Keratinocyte (primary cell): Measurements from ENCODE around the gene C22orf15. TPM values are rescaled to one million over a fixed set of nuclear protein-coding genes. Genes with fewer than 3 reads are reported as not detected.
A peak's percentile ranks its signal among the peaks of the same experiment; 100 is the strongest.

Experiments used
- DNase-seq: peaks from one replicate; pipeline ENCODE4 v3.0.0-alpha.2; 2011; ENCODE audit warnings: low read depth, missing footprints, low spot score
- FAIRE-seq: peaks from 2 replicates; lab custom pipeline; 2011; peaks lifted over from hg19 to GRCh38; lab: Jason Lieb, UNC
- H2AFZ ChIP-seq: 2 replicates; pipeline ENCODE4 v1.6.0; 2012; ENCODE audit warnings: low read length, control low read depth, inconsistent platforms; ENCODE audit not compliant: control insufficient read depth
- H3K27ac ChIP-seq: 2 replicates; pipeline ENCODE4 v1.5.1; 2011; ENCODE audit warnings: low read length; ENCODE audit not compliant: control insufficient read depth, insufficient read depth
- H3K27me3 ChIP-seq: 3 replicates; pipeline ENCODE4 v1.6.0; 2011; ENCODE audit warnings: low read length; ENCODE audit not compliant: control insufficient read depth, insufficient read depth; ENCODE audit errors: extremely low read depth
- H3K36me3 ChIP-seq, 2 experiments: 2 replicates in 1 of 2; 3 replicates in 1 of 2; pipeline ENCODE4 v1.5.1; 2011; ENCODE audit warnings: low read length in 2 of 2, mild to moderate bottlenecking in 1 of 2; ENCODE audit not compliant: control insufficient read depth in 2 of 2, insufficient read depth in 2 of 2; ENCODE audit errors: extremely low read depth in 1 of 2
- H3K4me1 ChIP-seq: 3 replicates; pipeline ENCODE4 v1.5.1; 2011; ENCODE audit warnings: low read length; ENCODE audit not compliant: control insufficient read depth, insufficient read depth; ENCODE audit errors: extremely low read depth
- H3K4me2 ChIP-seq: 3 replicates; pipeline ENCODE4 v1.6.0; 2011; ENCODE audit warnings: low read depth, low read length; ENCODE audit not compliant: control insufficient read depth, insufficient read depth; ENCODE audit errors: extremely low read depth
- H3K4me3 ChIP-seq, 3 experiments: fragments of 200-600 bp in 1 of 3; sonication (generic) in 1 of 3; 2 replicates in 2 of 3; 3 replicates in 1 of 3; pipeline ENCODE4 v1.5.1; 2011 to 2016; ENCODE audit warnings: low read length in 3 of 3, mild to moderate bottlenecking in 3 of 3, control low read depth in 2 of 3, inconsistent platforms in 1 of 3, low read depth in 1 of 3, mixed read lengths in 1 of 3, mixed run types in 1 of 3, moderate library complexity in 1 of 3; ENCODE audit not compliant: control insufficient read depth in 2 of 3, insufficient read depth in 2 of 3; ENCODE audit errors: extremely low read depth in 1 of 3
- H3K79me2 ChIP-seq: 2 replicates; pipeline ENCODE4 v1.6.0; 2012; ENCODE audit warnings: low read length; ENCODE audit not compliant: control insufficient read depth, insufficient read depth
- H3K9ac ChIP-seq: 3 replicates; pipeline ENCODE4 v1.6.0; 2011; ENCODE audit warnings: low read length; ENCODE audit not compliant: control insufficient read depth, insufficient read depth; ENCODE audit errors: extremely low read depth
- H3K9me1 ChIP-seq: 3 replicates; pipeline ENCODE4 v1.6.0; 2011; ENCODE audit warnings: low read length; ENCODE audit not compliant: control insufficient read depth, insufficient read depth; ENCODE audit errors: extremely low read depth
- H3K9me3 ChIP-seq: 2 replicates; pipeline ENCODE4 v1.5.1; 2012; ENCODE audit warnings: low read depth, low read length; ENCODE audit not compliant: control insufficient read depth
- H4K20me1 ChIP-seq: 3 replicates; pipeline ENCODE4 v1.6.0; 2011; ENCODE audit warnings: low read length; ENCODE audit not compliant: control insufficient read depth, insufficient read depth; ENCODE audit errors: extremely low read depth
- CTCF ChIP-seq, 3 experiments: IDR thresholded peaks in 1 of 3; conservative IDR thresholded peaks in 1 of 3; optimal IDR thresholded peaks in 1 of 3; 2 replicates in 2 of 3; 3 replicates in 1 of 3; pipeline versions ENCODE3 to v1.5.1; 2011; ENCODE audit warnings: low read length in 3 of 3, mild to moderate bottlenecking in 3 of 3, moderate library complexity in 2 of 3, control low read depth in 1 of 3, inconsistent platforms in 1 of 3; ENCODE audit not compliant: insufficient read depth in 2 of 3; ENCODE audit errors: extremely low read depth in 1 of 3
- EZH2 ChIP-seq: IDR thresholded peaks from one replicate; pipeline ENCODE4 v1.6.1; 2012; ENCODE audit warnings: inconsistent platforms, mild to moderate bottlenecking, low read length, moderate library complexity
- dilution Hi-C: fragments of 300-500 bp; cut with MboI; formaldehyde crosslinking; loops from one replicate; pipeline ENCODE4 v1.7.0; 2020; ENCODE audit warnings: low sequenced_read_pairs; ENCODE audit not compliant: extremely low pct_ligation_motif_present
- polyA plus RNA-seq, 5 experiments: library from polyadenylated mRNA; depleted of rRNA in 3 of 5; stranded (reverse) in 3 of 5; stranded (forward) in 1 of 5; unstranded in 1 of 5; fragments of >200 nt; gene quantifications; 1 replicate in 1 of 5; 2 replicates in 3 of 5; 3 replicates in 1 of 5; pipeline versions ENCODE4 v1.2.1 to v1.2.3, GENCODE V29; 2011 to 2012; ENCODE audit warnings: missing spikeins in 2 of 5, low read depth in 1 of 5, low replicate concordance in 1 of 5

The C22orf15 gene
- polyA plus RNA-seq, 1 donor (not counting 4 experiments of a cell fraction or from before 2014, with no cell fraction given), result not detected

- Histone ChIP-seq H3K4me2 (no peak overlapping the region), H3K9ac (no peak overlapping the region), H3K79me2 (no peaks in the 10 kb centered on the region), H3K27ac (no peak overlapping the region), H4K20me1 (no peaks in the 10 kb centered on the region), H3K4me1 (peaks cover 3% of the 10 kb centered on the region), H3K27me3 (peaks cover 8% of the 10 kb centered on the region), H3K4me3 (no peak overlapping the region), H3K36me3 (no peaks in the 10 kb centered on the region), H3K9me3 (no peaks in the 10 kb centered on the region), H2AFZ (no peak overlapping the region), H3K9me1 (no peaks in the 10 kb centered on the region)
- dilution Hi-C loops, result no loop called here
- no peak for DNase-seq
- FAIRE-seq, result no peak
- no peak for TF ChIP-seq CTCF (optimal IDR thresholded peaks at IDR 0.05 in 1 of 3, IDR thresholded peaks at IDR 0.05 in 1 of 3, conservative IDR thresholded peaks at IDR 0.05 in 1 of 3; ENCODE audit: extremely low read depth in 1 of 3, insufficient read depth in 2 of 3, low read length in 3 of 3)
- no peak for TF ChIP-seq EZH2
These were observed 2.4 kb downstream of the C22orf15 start for GRCh38 chr22:23764899-23765881.

GRCh38 chr22:23767303-23767672, 4.5 kb downstream of the C22orf15 start:
- FAIRE-seq (no peak), DNase-seq (no peak)
- Histone ChIP-seq H3K4me1 (peaks cover 7% of the 10 kb centered on the region), H3K36me3 (no peaks in the 10 kb centered on the region), H3K9me3 (no peaks in the 10 kb centered on the region), H2AFZ (peak overlapping the region; percentile 95), H3K27ac (no peak overlapping the region), H3K27me3 (peaks cover 9% of the 10 kb centered on the region), H4K20me1 (no peaks in the 10 kb centered on the region), H3K9ac (peak overlapping the region; percentile 72), H3K79me2 (no peaks in the 10 kb centered on the region), H3K9me1 (no peaks in the 10 kb centered on the region), H3K4me2 (peak overlapping the region; percentile 94), H3K4me3 (peak overlapping the region; percentile 13 to 69 (median 62))
- dilution Hi-C loops, result no loop called here
- TF ChIP-seq EZH2, result no peak
- no peak for TF ChIP-seq CTCF (optimal IDR thresholded peaks at IDR 0.05 in 1 of 3, IDR thresholded peaks at IDR 0.05 in 1 of 3, conservative IDR thresholded peaks at IDR 0.05 in 1 of 3; ENCODE audit: extremely low read depth in 1 of 3, insufficient read depth in 2 of 3, low read length in 3 of 3)
